Lower lobe of right lung (tissue), 2 donors: ENCODE measurements around the gene RGS16. TPM values are rescaled to one million over a fixed set of nuclear protein-coding genes. Genes with fewer than 3 reads are reported as not detected.

Experiments
- ATAC-seq, 2 donors: fragments of 200-7000 bp; cut with Tn5 transposase; one replicate each; pipeline ENCODE4 v1.9.1; 2020 to 2022; ENCODE audit warnings: mild to moderate bottlenecking in 2 of 2, moderate library complexity in 2 of 2
- DNase-seq: peaks from one replicate; pipeline ENCODE4 v3.0.0-alpha.2; 2020
- H3K27ac ChIP-seq: fragments of 200-600 bp; one replicate; pipeline ENCODE4 v1.8.0; 2022
- H3K27me3 ChIP-seq: fragments of 200-600 bp; one replicate; pipeline ENCODE4 v1.8.0; 2022; ENCODE audit warnings: low read depth
- H3K36me3 ChIP-seq: fragments of 200-600 bp; one replicate; pipeline ENCODE4 v1.8.0; 2022; ENCODE audit warnings: mild to moderate bottlenecking
- H3K4me1 ChIP-seq: fragments of 200-600 bp; one replicate; pipeline ENCODE4 v1.8.0; 2022
- H3K4me3 ChIP-seq: fragments of 200-600 bp; one replicate; pipeline ENCODE4 v1.8.0; 2022; ENCODE audit warnings: mild to moderate bottlenecking
- H3K9me3 ChIP-seq: fragments of 200-600 bp; one replicate; pipeline ENCODE4 v1.8.0; 2022
- CTCF ChIP-seq: fragments of 200-600 bp; IDR thresholded peaks from one replicate; pipeline ENCODE4 v1.8.0; 2022; ENCODE audit warnings: antibody characterized with exemption, mild to moderate bottlenecking
- intact Hi-C: fragments of 100-400 bp; cut with DNase I; formaldehyde crosslinking; loops from one replicate; pipeline ENCODE4 v1.11.0; 2022
- total RNA-seq: library from RNA; stranded (reverse); fragmentation: NEBNext Ultra II Directional; extraction: Animal tissue kit (Norgen Biotek cat#: 25700); gene quantifications from one replicate; pipeline ENCODE4 v1.2.1, GENCODE V29; 2021
- donor health status: DM: no; HTN: yes; CAD: no; lungs with severe emphysema.

Gene RGS16
- total RNA-seq, 1 donor from 2014 or later, result 14.6 TPM

- Histone ChIP-seq H3K27me3 (no peaks in the 10 kb centered on the region), H3K36me3 (no peaks in the 10 kb centered on the region), H3K9me3 (no peaks in the 10 kb centered on the region), H3K4me1 (peaks cover 28% of the 10 kb centered on the region), H3K27ac (no peak overlapping the region), H3K4me3 (no peak overlapping the region)
- TF ChIP-seq CTCF, result no peak
- intact Hi-C loops, result no loop called here
- DNase-seq (no peak), ATAC-seq (no peak)
These were observed 7.6 kb upstream of the RGS16 start for GRCh38 chr1:182611787-182612186.

- H3K27ac ChIP-seq, result no peak overlapping the region
- H3K4me3 ChIP-seq, result no peak overlapping the region
- H3K36me3 ChIP-seq, result no peaks in the 10 kb centered on the region
- DNase-seq (no peak), ATAC-seq (no peak)
- no peaks in the 10 kb centered on the region for H3K27me3 ChIP-seq
- intact Hi-C loops, result no loop called here
- TF ChIP-seq CTCF, result no peak
- no peaks in the 10 kb centered on the region for H3K9me3 ChIP-seq
- peaks cover 23% of the 10 kb centered on the region for H3K4me1 ChIP-seq
These were observed 7.1 kb upstream of the RGS16 start for GRCh38 chr1:182611326-182611725.

GRCh38 chr1:182610606-182611194 is 6.5 kb upstream of the RGS16 start:
- Histone ChIP-seq H3K36me3 (no peaks in the 10 kb centered on the region), H3K27ac (no peak overlapping the region), H3K4me1 (peaks cover 17% of the 10 kb centered on the region), H3K27me3 (no peaks in the 10 kb centered on the region), H3K9me3 (no peaks in the 10 kb centered on the region), H3K4me3 (no peak overlapping the region)
- DNase-seq (no peak), ATAC-seq (no peak)
- intact Hi-C loops, result no loop called here
- TF ChIP-seq CTCF, result no peak

GRCh38 chr1:182608845-182609610 is 4.8 kb upstream of the RGS16 start:
- Histone ChIP-seq H3K27me3 (no peaks in the 10 kb centered on the region), H3K36me3 (no peaks in the 10 kb centered on the region), H3K4me1 (peaks cover 12% of the 10 kb centered on the region), H3K4me3 (no peak overlapping the region), H3K27ac (no peak overlapping the region), H3K9me3 (no peaks in the 10 kb centered on the region)
- no peak for TF ChIP-seq CTCF
- ATAC-seq (no peak), DNase-seq (no peak)
- intact Hi-C loops, result no loop called here

GRCh38 chr1:182608236-182608635 is 4.0 kb upstream of the RGS16 start:
- H3K27ac ChIP-seq, result no peak overlapping the region
- intact Hi-C loops, result no loop called here
- DNase-seq (no peak), ATAC-seq (no peak)
- H3K4me1 ChIP-seq, result peaks cover 13% of the 10 kb centered on the region
- no peaks in the 10 kb centered on the region for H3K27me3 ChIP-seq
- no peak overlapping the region for H3K4me3 ChIP-seq
- TF ChIP-seq CTCF, result no peak
- no peaks in the 10 kb centered on the region for H3K9me3 ChIP-seq
- H3K36me3 ChIP-seq, result no peaks in the 10 kb centered on the region
